ENCODE results near the gene RNF113A. TPM values are rescaled to one million over a fixed set of nuclear protein-coding genes. Genes with fewer than 3 reads are reported as not detected.

Gene RNF113A
- total RNA-seq, result 10 to 100 TPM; 25.5 to 40.6 (median 34.7) TPM
- polyA plus RNA-seq, result 10 to 100 TPM; 47.8 to 76.4 TPM
- 41.2 reads per million, percentile 67 among the genes with 10 or more reads in this experiment for total RNA-seq

DNA sequence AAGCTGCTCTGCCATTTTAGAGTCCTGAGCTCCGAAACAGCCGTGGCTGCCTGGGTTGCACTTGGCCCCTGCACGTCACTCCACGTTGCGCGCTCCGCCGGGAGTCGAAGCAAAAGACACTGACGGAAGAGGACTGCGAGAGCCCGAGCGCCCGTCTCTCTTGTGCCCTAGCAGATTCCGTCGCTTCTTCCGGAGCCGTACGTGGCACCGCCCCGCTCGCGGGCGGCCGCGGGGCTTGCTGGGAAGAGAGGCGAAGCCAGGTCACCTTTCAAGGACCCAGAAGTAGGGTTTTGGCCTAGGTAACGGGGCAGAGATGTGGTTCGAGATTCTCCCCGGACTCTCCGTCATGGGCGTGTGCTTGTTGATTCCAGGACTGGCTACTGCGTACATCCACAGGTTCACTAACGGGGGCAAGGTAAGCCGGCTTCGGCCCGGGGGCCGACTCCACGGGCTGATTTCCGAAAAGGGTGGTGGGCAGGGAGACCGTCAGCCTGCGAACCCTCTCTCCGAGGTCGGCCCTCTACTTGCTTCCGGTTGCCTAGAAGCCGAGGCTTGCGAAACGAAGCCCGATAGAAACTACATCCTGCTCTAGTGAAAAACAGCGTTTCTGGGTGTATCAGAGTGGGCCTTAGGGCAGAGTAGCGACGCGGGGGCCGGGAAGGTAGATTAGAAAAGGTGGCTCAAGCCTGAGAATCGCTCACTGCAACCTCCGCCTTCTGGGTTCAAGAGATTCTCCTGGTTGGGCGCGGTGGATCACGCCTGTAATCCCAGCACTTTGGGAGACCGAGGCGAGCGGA is at the start of gene RNF113A, which contains the start of gene NDUFA1:
RNF113A (minus strand) TSS at position 135 of the 797 bp plus-strand sequence; CDS start at position 15, 120 bp downstream.
NDUFA1 (plus strand) TSS at position 234 of the 797 bp plus-strand sequence; CDS start at position 314, 80 bp downstream.
- Histone ChIP-seq H3K4me3 (ENCODE audit: low read length) (peak within 1 kb of the TSS; percentile 90), H3K36me3 (ENCODE audit: control insufficient read depth in 2 of 3, insufficient read depth in 3 of 3, low read length in 3 of 3) (no peaks in the 10 kb centered on the region), H3K27me3 (ENCODE audit: control insufficient read depth in 2 of 2, insufficient read depth in 2 of 2, low read length in 2 of 2) (no peaks in the 10 kb centered on the region), H3K4me1 (ENCODE audit: control insufficient read depth in 2 of 2, insufficient read depth in 2 of 2, low read length in 2 of 2) (peaks cover 7 to 8% of the 10 kb centered on the region in 2 donors), H3K9me3 (ENCODE audit: control insufficient read depth in 2 of 3, low read length in 3 of 3) (no peaks in the 10 kb centered on the region), H3K27ac (ENCODE audit: low read depth, low read length) (peak within 1 kb of the TSS; percentile 88)
- DNase-seq, result peak; percentile 65 to 90 (median 88)
- CTCF ChIA-PET, result no interaction called here
- Mint-ChIP-seq H3K9me3 (peaks cover 0 to 6% (median 0%) of the 10 kb centered on the region in 11 donors), H3K4me3 (peak within 1 kb of the TSS; percentile 86 to 100 (median 97)), H3K4me1 (peaks cover 6 to 35% (median 15%) of the 10 kb centered on the region in 7 donors), H3K27me3 (no peaks in the 10 kb centered on the region), H3K27ac (peak within 1 kb of the TSS; percentile 94 to 100 (median 99)), H3K36me3 (peaks cover 0 to 13% (median 3%) of the 10 kb centered on the region in 5 donors)
- peak; percentile 95 for ATAC-seq
- POLR2A ChIA-PET, result interaction anchor here (0.6 to 4.1 kb wide), 13 partner anchors 10 to 266 kb away, joined by 3 to 46 read pairs (median 8); partner anchors contain the start of genes NKRF, RPL39, SOWAHD and UPF3B
- intact Hi-C loops (cut with micrococcal nuclease), result loop anchor here (1.0 to 5.0 kb wide), 16 partner anchors 10 to 1524 kb away; partner anchors contain the start of genes NKAP (in 2 of the 2), NKRF (in 2 of the 2), PGRMC1 (in 2 of the 2) and RPL39 (in 2 of the 2)

DNA sequence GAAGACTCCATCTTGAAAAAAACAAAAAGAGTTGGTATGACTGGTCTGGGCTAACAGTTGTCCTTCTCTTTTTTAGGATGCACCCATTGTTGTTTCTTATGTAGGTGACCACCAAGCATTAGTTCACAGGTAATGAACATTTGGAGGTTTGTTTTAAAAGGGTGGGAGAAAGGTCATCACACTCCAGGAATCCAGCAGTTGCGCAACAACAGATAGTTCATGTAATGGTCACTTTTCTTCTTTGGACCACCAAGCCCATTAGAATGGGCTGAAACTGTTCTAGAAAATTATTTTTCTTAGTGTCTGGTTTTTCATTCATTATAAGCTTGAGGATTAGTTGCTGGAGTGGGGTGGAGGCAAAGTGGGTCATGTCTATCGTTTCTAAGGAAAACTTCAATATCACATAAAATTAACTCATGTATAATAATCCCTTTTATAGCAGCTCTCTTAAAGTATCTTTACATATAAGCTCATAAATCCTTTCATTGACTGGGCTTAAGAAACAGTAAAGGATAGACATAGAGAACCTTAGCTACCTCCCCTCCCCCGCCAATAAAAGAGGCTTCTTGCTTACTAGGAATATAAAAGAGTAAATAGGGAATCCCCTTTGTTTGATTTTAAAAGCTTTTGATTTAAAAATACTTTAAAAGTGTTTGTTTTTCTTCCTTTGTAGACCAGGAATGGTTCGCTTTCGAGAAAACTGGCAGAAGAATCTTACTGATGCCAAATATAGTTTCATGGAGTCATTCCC is 48.5 kb upstream of the RNF113A start:
- DNase-seq (no peak), ATAC-seq (no peak)
- no peaks in the 10 kb centered on the region for H3K4me1 Mint-ChIP-seq
- POLR2A ChIA-PET, result interaction anchor here (0.8 kb wide), 1 partner anchor 9 kb away, joined by 3 read pairs; no protein-coding TSS in a partner anchor
- H3K4me3 ChIP-seq (ENCODE audit: low read length), result no peak overlapping the region
- no peak overlapping the region for H3K27ac ChIP-seq (ENCODE audit: low read depth, low read length)
- no peaks in the 10 kb centered on the region for H3K27me3 ChIP-seq (ENCODE audit: control insufficient read depth in 2 of 2, insufficient read depth in 2 of 2, low read length in 2 of 2)
- H3K36me3 ChIP-seq (ENCODE audit: control insufficient read depth in 2 of 3, insufficient read depth in 3 of 3, low read length in 3 of 3), result peaks cover 0 to 4% (median 0%) of the 10 kb centered on the region in 3 experiments
- peaks cover under 1 to 4% (median 2%) of the 10 kb centered on the region in 5 donors for H3K36me3 Mint-ChIP-seq
- no peaks in the 10 kb centered on the region for H3K4me1 ChIP-seq (ENCODE audit: control insufficient read depth in 2 of 2, insufficient read depth in 2 of 2, low read length in 2 of 2)
- no peaks in the 10 kb centered on the region for H3K9me3 ChIP-seq (ENCODE audit: control insufficient read depth in 2 of 3, low read length in 3 of 3)
- no peaks in the 10 kb centered on the region for H3K27me3 Mint-ChIP-seq
- CTCF ChIA-PET, result no interaction called here
- no peak overlapping the region for H3K4me3 Mint-ChIP-seq
- H3K9me3 Mint-ChIP-seq, result no peaks in the 10 kb centered on the region
- intact Hi-C loops (cut with micrococcal nuclease), result no loop called here
- no peak overlapping the region for H3K27ac Mint-ChIP-seq

DNA sequence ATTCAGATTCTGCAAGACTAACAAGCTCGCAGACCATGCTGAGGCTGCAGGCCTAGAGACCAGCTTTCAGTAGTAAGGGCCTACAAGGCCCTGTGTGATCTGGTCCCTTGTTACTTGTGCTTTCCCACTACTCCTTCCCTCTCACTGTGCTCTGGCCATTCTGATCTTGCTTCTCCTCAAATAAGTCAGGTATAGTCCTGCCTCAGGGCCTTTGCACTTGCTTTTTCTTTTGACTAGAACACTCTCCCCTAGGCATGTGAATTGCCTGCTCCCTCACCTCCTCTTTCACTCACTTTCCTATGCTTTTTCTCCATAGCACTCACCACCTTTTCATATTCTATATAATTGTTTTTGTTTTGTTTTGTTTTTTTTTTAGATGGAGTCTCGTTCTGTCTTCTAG is 46.3 kb upstream of the RNF113A start:
- Mint-ChIP-seq H3K4me3 (no peak overlapping the region), H3K4me1 (no peaks in the 10 kb centered on the region), H3K36me3 (peaks cover 0 to 3% (median 0%) of the 10 kb centered on the region in 5 donors), H3K9me3 (no peaks in the 10 kb centered on the region), H3K27ac (no peak overlapping the region), H3K27me3 (no peaks in the 10 kb centered on the region)
- DNase-seq, result no peak
- no peaks in the 10 kb centered on the region for H3K36me3 ChIP-seq (ENCODE audit: control insufficient read depth in 2 of 3, insufficient read depth in 3 of 3, low read length in 3 of 3)
- H3K27ac ChIP-seq (ENCODE audit: low read depth, low read length), result no peak overlapping the region
- intact Hi-C loops (cut with micrococcal nuclease), result no loop called here
- no peaks in the 10 kb centered on the region for H3K27me3 ChIP-seq (ENCODE audit: control insufficient read depth in 2 of 2, insufficient read depth in 2 of 2, low read length in 2 of 2)
- no peaks in the 10 kb centered on the region for H3K4me1 ChIP-seq (ENCODE audit: control insufficient read depth in 2 of 2, insufficient read depth in 2 of 2, low read length in 2 of 2)
- ChIA-PET CTCF (no interaction called here), POLR2A (no interaction called here)
- no peak overlapping the region for H3K4me3 ChIP-seq (ENCODE audit: low read length)
- ATAC-seq, result no peak
- H3K9me3 ChIP-seq (ENCODE audit: control insufficient read depth in 2 of 3, low read length in 3 of 3), result no peaks in the 10 kb centered on the region

DNA sequence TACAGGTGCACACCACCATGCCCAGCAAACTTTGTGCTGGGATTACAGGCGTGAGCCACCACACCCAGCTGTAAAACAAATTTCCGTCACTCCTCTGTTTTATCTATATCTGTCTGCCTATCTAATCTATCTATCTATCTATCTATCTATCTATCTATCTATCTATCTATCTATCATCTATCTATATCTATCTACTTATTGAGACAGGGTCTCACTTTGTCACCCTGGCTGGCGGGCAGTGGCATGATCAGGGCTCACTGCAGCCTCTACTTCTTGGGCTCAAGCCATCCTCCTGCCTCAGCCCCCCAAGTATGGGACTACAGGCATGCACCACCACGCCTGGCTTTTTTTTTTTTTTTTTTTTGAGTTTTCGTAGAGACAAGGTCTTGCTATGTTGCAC is 44.8 kb upstream of the RNF113A start:
- no peaks in the 10 kb centered on the region for H3K4me1 ChIP-seq (ENCODE audit: control insufficient read depth in 2 of 2, insufficient read depth in 2 of 2, low read length in 2 of 2)
- POLR2A ChIA-PET, result interaction anchor here (0.6 kb wide), 1 partner anchor 370 kb away, joined by 3 read pairs; no protein-coding TSS in a partner anchor
- no peaks in the 10 kb centered on the region for H3K36me3 ChIP-seq (ENCODE audit: control insufficient read depth in 2 of 3, insufficient read depth in 3 of 3, low read length in 3 of 3)
- H3K27ac ChIP-seq (ENCODE audit: low read depth, low read length), result no peak overlapping the region
- Mint-ChIP-seq H3K27ac (no peak overlapping the region), H3K36me3 (peaks cover 0 to 3% (median 0%) of the 10 kb centered on the region in 5 donors), H3K27me3 (no peaks in the 10 kb centered on the region), H3K4me1 (no peaks in the 10 kb centered on the region), H3K9me3 (no peaks in the 10 kb centered on the region), H3K4me3 (no peak overlapping the region)
- intact Hi-C loops (cut with micrococcal nuclease), result no loop called here
- H3K27me3 ChIP-seq (ENCODE audit: control insufficient read depth in 2 of 2, insufficient read depth in 2 of 2, low read length in 2 of 2), result no peaks in the 10 kb centered on the region
- CTCF ChIA-PET, result no interaction called here
- H3K9me3 ChIP-seq (ENCODE audit: control insufficient read depth in 2 of 3, low read length in 3 of 3), result no peaks in the 10 kb centered on the region
- H3K4me3 ChIP-seq (ENCODE audit: low read length), result no peak overlapping the region
- no peak for ATAC-seq
- no peak for DNase-seq

DNA sequence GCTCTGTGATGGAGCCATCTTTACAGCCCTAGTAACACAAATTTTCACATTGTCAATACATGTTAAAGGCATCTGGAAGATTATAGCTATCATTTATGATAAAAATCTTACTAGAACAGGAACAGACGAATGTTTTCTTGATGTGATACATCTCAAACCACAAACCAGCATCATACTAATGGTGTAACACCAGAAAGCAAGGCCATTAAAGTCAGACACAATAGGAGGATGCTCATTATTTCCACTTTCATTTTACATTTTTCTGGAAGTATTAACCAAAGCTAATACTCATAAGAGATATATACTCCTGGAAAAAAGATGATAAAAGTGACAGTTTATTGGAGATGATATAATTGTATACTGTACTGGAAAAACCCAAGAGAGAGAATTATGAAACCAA is 29.4 kb upstream of the RNF113A start:
- CTCF ChIA-PET, result no interaction called here
- Histone ChIP-seq H3K4me3 (ENCODE audit: low read length) (no peak overlapping the region), H3K9me3 (ENCODE audit: control insufficient read depth in 2 of 3, low read length in 3 of 3) (no peaks in the 10 kb centered on the region), H3K36me3 (ENCODE audit: control insufficient read depth in 2 of 3, insufficient read depth in 3 of 3, low read length in 3 of 3) (no peaks in the 10 kb centered on the region), H3K4me1 (ENCODE audit: control insufficient read depth in 2 of 2, insufficient read depth in 2 of 2, low read length in 2 of 2) (no peaks in the 10 kb centered on the region), H3K27ac (ENCODE audit: low read depth, low read length) (no peak overlapping the region), H3K27me3 (ENCODE audit: control insufficient read depth in 2 of 2, insufficient read depth in 2 of 2, low read length in 2 of 2) (no peaks in the 10 kb centered on the region)
- ATAC-seq (no peak), DNase-seq (no peak)
- no peaks in the 10 kb centered on the region for H3K27me3 Mint-ChIP-seq
- no peaks in the 10 kb centered on the region for H3K36me3 Mint-ChIP-seq
- H3K4me3 Mint-ChIP-seq, result no peak overlapping the region
- no peaks in the 10 kb centered on the region for H3K9me3 Mint-ChIP-seq
- POLR2A ChIA-PET, result no interaction called here
- H3K27ac Mint-ChIP-seq, result no peak overlapping the region
- intact Hi-C loops (cut with micrococcal nuclease), result no loop called here
- H3K4me1 Mint-ChIP-seq, result peaks cover 0 to 4% (median 0%) of the 10 kb centered on the region in 7 donors

DNA sequence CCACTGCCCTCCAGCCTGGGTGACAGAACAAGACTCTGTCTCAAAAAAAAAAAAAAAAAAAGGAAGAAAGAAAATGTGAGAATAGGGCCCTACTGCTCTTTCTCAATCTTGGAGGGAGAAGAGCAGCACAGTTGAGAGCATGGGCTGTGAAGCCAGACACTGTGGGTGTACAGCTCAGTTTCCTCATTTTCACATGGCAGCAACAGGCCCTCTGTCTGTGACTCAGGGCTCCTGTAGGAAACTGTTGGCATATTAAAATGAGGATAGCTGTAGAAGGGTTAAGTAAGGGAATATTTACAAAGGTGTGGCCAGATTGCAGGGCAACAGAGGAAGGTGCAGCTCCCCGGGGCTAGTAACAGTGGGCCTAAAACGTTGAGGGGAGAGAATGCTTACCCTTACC is 27.6 kb upstream of the RNF113A start:
- H3K9me3 ChIP-seq (ENCODE audit: control insufficient read depth in 2 of 3, low read length in 3 of 3), result no peaks in the 10 kb centered on the region
- CTCF ChIA-PET, result no interaction called here
- peaks cover 0 to 4% (median 0%) of the 10 kb centered on the region in 7 donors for H3K4me1 Mint-ChIP-seq
- H3K27ac ChIP-seq (ENCODE audit: low read depth, low read length), result no peak overlapping the region
- H3K27ac Mint-ChIP-seq, result no peak overlapping the region
- H3K27me3 Mint-ChIP-seq, result no peaks in the 10 kb centered on the region
- no peak for DNase-seq
- no peaks in the 10 kb centered on the region for H3K27me3 ChIP-seq (ENCODE audit: control insufficient read depth in 2 of 2, insufficient read depth in 2 of 2, low read length in 2 of 2)
- no peaks in the 10 kb centered on the region for H3K36me3 Mint-ChIP-seq
- H3K36me3 ChIP-seq (ENCODE audit: control insufficient read depth in 2 of 3, insufficient read depth in 3 of 3, low read length in 3 of 3), result no peaks in the 10 kb centered on the region
- no peaks in the 10 kb centered on the region for H3K9me3 Mint-ChIP-seq
- POLR2A ChIA-PET, result no interaction called here
- ATAC-seq, result no peak
- intact Hi-C loops (cut with micrococcal nuclease), result no loop called here
- H3K4me3 Mint-ChIP-seq, result no peak overlapping the region
- no peak overlapping the region for H3K4me3 ChIP-seq (ENCODE audit: low read length)
- H3K4me1 ChIP-seq (ENCODE audit: control insufficient read depth in 2 of 2, insufficient read depth in 2 of 2, low read length in 2 of 2), result no peaks in the 10 kb centered on the region
